Stimulated activated CD8-positive, alpha-beta memory T cell treated with anti-CD3 and anti-CD28 coated beads, Interleukin-15, amount 100 ng/mL, for 24 hours (primary cell): ENCODE data around the gene ROR1.
"Not testable (repeated sequence)": the region's sequence is repeated elsewhere in the genome, so short reads cannot be mapped to it uniquely, and the experiment has no call there.

ENCODE experiments used
- DNase-seq: peaks from one replicate; pipeline ENCODE4 v3.0.0-alpha.2; 2020; ENCODE audit warnings: low read depth

ROR1 gene

DNA sequence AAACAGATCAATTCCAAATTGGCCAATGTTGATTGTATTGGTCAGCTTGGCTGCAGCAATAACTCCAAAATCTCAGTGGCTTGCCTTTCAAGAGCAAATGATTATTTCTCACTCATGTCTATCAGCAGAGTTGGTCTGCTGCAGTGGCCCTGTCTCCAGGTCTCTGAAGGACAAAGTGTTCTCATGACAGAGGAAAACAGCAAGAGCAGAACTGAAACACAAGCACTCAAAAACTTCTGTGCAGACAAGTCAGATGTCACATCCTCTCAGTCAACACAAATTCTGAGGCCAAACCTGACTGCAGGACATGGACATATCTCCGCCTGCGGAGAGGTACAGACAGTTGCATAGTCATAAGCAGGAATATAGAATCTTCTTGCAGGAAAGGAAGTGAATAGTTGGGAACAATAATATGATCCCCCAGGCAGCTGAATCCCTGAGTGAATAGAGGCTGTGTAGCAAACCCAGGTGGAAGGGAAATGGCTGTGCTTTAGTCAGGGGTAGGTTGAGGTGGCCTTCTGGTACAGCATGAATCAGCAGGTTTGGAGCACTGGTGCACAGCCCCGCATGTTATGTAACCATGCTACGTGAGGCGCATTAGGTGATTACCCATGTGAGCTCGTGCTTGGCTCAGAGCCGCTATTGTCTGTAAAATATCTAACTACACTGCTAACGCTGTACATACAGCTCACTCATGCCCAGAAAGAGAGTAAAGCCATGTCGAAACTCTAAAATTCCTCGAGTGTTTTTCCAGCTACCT lies 412.5 kb downstream of the ROR1 start:
- DNase-seq, result no peak

DNA sequence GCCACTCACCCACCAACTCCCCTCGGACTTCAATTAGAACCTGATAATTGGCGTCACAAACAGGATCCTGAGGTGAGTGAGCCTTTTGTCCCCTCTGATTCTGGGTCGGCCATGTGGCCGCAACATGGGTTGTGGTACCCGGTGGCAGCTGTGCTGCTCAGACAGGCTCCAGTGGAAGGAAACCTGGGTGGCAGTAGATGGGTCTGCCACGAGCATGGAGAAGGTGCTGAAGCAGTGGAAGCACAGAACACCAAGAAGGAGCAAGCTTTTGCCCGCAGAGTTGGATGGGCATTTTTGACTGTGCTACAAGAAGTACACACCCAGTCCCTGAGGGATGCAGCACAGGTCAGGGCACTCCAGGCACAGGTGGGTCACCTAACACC lies 413.1 kb downstream of the ROR1 start:
- DNase-seq, result no peak

GRCh38 chr1:64187646-64188045 lies 413.8 kb downstream of the ROR1 start:
- DNase-seq, result no peak

DNA sequence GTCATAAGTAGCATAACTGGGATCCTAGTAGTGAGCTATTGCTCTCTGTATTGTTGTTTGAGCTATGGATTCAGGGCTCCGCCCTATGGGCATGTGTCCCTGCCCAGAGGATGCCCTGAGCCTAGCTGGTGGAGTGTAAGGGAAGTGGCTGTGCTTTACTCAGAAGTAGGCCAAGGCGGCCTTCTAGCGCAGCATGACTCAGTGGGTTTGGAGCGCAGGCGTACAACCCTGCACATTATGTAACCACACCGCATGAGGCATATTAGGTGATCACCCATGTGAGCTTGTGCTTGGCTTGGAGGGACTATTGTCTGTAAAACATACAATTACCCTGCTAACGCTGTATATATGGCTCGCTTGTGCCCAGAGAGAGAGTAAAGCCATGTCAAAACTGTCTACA lies 418.5 kb downstream of the ROR1 start:
- DNase-seq, result no peak

DNA sequence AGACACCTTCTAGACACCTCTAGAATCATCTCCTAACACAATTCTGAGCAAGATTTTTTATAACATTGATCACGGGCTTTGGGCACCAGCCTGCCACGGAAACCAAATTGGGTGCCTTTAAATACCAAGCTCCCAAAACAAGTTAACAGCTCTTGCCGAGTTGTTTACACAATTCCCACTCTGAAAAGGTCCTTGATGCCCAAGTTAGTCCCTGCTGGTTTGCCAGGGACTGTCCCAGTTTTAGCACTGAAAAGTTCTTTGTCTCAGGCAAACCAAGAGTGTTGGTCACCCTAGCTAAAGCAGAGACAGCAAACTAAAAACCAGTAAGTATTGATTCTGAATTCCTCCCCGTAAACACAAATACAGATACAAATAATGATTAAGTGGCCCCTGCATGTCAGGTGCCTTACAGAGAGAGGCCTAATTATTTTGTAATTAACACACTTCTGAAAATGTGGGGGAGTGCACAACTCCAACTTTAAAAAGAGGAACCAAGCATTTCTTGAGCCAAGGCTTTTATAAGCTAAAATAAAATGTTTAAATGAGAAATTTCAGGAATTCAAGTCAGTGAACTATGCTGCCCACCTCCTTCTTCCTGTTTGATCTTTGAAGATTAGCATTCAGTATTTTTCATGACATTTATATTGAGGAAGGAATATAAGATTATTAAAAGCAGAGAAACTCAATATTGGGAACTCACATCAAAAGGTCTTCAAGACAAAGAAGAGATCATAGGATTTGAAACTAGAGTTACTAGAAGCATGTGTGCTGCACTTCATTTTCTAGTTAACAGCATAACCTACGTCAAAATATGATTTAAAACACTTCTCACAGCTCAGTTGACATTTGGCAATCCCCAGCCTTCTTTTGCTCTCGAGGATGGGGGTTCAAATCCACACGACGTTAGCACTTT lies 420.6 kb downstream of the ROR1 start:
- DNase-seq, result no peak

DNA sequence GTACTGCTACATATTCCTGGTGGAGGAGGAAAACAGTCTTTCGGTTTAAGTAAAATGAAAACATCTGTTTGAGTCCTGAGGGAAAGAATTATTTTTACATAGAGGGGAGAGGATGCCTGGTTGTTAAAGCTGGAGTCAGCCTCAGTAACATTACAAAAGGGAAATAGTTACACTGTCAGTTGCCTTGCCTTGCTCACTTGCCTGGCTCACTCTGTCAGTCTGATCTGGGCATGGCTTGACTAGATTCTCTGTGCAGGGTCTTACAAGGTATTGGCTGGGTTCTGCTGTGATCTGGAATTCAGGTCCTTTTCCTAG lies 421.2 kb downstream of the ROR1 start:
- DNase-seq, result no peak

DNA sequence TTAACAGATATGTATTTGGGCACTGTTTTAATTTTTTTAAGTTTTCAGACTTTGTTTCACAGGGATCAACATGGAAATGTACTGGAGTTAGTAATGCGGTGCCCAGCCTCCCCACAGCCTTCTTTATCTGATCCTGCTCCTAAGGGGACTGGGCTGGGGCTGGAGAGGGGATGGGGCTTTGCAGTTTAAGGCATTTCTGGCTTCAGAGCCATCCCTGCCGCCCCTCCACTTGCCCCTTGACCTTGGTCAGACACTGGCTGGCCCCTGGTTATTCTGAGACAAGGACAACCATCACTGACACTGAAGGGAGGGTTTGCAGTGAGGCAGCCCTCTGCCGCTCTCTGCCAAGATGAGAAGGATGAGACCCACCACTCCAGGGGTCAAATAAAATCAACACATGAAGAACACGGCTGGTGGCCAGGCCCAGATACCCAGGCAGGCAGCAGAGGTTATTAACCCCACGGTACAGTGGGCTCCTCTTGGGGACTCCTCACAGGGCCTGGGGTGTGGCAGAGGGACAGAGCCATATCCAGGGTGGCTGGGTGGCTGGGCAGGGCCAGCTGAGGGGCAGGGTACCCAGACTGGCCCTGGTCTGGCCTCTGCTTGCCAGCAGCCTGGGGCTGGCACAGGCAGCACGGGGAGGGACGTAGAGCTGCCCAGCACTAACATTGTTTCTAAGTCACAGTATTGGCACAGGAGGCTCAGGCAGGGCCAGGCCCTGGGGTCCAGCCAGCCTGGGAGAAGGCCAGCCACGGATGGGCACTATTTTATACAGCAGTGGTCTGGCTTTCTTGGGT lies 422.5 kb downstream of the ROR1 start:
- no peak for DNase-seq

DNA sequence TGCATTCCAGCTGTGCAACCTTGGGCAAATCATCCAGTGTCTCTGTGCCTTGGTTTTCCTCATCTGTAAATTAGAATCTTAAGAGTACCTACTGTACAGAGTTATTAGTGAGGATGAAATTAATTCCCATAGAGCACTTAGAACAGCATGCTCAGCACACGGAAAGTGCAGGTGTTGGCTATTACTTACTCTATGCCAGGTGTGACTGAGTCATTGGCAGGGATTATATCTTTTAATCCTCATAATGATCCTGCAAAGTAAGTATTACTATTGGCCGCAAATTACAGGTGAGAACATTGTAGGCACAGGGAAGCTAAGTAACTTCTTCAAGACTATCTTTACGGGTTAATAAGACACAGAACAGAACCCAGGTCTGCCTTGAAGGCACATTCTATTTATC lies 423.3 kb downstream of the ROR1 start:
- DNase-seq, result no peak

DNA sequence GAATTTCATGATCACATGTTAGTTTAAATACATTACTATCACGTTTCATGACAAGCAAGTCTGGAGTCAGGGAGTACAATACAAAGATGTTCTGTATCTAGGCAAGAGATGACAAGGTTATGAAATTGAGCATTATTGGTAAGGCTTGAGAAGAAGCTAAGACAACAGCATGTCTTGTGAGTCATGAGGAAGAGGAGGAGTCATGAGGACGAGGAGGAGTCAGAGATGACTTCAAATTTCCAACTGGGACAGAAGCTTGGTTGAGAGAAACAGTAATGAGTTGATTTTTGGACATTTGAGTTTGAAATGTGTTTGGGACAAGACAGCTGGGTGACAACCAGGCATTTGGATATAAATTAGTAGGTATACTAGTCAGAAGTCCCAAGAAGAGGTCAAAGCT lies 425.3 kb downstream of the ROR1 start:
- DNase-seq, result no peak

- no peak for DNase-seq
Measured at GRCh38 chr1:64200064-64200463, 426.2 kb downstream of the ROR1 start.

DNA sequence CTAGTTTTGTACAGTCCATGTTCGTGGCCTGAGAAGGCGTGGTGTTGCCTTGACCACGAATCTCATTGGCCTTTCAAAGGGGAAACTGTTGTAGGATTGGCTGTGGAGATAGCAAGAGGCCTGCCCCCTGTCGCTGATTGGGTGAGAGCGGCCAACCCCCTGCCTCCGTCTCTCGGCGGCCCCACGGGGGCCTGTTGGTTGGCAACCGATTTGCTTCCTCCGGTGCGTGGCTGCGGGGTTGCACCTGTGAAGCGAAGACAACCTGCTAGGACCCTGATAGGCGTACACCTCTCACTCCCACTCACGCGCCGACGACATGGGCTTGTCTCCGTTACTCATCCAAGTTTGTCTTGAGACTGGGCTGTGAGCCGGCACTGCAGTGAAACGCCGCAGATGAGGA lies 429.6 kb downstream of the ROR1 start, which contains the start of gene UBE2U:
Gene UBE2U, plus strand, starts transcription at position 204 of the 400 bp plus-strand sequence. CDS start 428 bp downstream, outside the sequence.
- DNase-seq, result no peak

- no peak for DNase-seq
Measured at GRCh38 chr1:64209221-64209620, 435.4 kb downstream of the ROR1 start.

- no peak for DNase-seq
Measured at GRCh38 chr1:64212031-64212430, 438.2 kb downstream of the ROR1 start.

GRCh38 chr1:64215576-64215975 lies 441.8 kb downstream of the ROR1 start:
- DNase-seq, result no peak

DNA sequence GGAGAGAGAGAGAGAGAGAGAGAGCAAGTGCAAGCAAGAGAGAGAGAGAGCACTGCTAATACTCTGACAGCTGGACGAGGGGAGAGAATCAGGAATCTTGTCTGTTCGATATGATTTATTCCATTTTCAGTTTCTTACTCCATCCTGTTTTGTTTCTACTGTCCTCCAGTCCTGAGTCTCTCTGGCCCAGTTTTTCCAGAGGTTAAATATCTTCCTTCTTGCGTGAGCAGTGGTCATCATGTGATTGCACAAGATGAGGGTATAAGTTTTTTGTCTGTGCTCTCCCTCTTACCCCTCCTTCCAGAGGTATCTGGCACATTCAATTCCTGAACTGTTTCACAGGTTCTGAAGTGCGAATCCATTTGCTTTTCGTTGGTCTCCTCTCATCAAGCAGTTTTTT lies 446.4 kb downstream of the ROR1 start:
- no peak for DNase-seq

GRCh38 chr1:64223329-64224151 lies 449.7 kb downstream of the ROR1 start:
- DNase-seq, result no peak

GRCh38 chr1:64224236-64224635 lies 450.4 kb downstream of the ROR1 start:
- not testable (repeated sequence) for DNase-seq

DNA sequence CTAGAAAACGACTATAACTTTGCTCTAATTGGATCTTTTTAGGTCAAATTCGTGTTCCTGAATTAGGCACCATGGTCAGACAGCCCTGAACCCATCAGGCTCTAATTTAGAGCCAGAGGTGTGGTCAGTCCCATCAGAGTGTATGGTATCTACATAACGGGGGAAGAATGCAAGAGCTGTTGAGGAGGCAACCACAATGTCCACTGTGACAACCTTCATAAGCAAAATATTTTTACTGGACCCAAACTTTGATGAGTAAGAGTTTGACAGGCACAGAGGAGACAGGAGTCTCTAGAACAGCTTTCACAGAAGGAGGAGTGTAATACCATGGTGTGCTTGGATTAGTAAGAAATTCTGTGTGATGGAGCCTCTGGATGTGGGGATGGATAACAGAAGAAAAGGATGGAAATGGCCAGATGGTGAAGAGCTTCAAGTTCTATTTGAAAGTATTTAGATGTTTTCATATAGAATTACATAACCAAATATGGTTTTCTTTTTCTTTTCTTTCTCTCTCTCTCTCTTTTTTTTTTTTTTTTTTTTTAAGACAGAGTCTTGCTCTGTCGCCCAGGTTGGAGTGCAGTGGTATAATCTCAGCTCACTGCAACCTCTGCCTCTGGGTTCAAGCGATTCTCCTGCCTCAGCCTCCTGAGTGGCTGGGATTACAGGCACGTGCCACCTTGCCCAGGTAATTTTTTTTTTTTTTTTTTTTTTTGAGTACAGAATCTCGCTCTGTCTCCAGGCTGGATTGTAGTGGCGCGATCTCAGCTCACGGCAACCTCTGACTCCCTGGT lies 454.5 kb downstream of the ROR1 start:
- no peak for DNase-seq

GRCh38 chr1:64229307-64229706 lies 455.5 kb downstream of the ROR1 start:
- no peak for DNase-seq
